ENCODE data around the gene FCF1.

DNA sequence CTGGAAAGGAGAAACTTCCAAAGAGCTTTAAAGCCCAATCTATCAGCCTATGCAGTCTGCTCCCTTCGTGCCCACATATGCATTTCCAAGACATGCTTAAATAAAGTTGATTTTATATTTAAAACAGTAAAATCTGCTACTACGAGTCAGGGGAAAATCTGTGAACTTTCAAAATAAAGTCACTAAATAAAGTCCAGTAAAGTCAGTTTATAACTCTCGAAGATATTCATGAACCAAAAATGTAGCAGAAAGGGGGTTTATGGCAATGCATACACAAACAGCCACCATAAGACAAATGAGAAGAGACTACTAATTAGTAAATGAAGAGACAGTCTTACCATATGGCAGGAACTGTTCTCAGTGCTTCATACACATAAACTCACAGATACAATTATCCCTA, 19.8 kb upstream of the FCF1 start:
- TF ChIP-seq, protein P1, sequence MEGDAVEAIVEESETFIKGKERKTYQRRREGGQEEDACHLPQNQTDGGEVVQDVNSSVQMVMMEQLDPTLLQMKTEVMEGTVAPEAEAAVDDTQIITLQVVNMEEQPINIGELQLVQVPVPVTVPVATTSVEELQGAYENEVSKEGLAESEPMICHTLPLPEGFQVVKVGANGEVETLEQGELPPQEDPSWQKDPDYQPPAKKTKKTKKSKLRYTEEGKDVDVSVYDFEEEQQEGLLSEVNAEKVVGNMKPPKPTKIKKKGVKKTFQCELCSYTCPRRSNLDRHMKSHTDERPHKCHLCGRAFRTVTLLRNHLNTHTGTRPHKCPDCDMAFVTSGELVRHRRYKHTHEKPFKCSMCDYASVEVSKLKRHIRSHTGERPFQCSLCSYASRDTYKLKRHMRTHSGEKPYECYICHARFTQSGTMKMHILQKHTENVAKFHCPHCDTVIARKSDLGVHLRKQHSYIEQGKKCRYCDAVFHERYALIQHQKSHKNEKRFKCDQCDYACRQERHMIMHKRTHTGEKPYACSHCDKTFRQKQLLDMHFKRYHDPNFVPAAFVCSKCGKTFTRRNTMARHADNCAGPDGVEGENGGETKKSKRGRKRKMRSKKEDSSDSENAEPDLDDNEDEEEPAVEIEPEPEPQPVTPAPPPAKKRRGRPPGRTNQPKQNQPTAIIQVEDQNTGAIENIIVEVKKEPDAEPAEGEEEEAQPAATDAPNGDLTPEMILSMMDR (IDR thresholded peaks at IDR 0.05) = no peak
- TF ChIP-seq ZNF416 (CRISPR knock-in tag; IDR thresholded peaks at IDR 0.05) = no peak
- TF ChIP-seq, protein P2, sequence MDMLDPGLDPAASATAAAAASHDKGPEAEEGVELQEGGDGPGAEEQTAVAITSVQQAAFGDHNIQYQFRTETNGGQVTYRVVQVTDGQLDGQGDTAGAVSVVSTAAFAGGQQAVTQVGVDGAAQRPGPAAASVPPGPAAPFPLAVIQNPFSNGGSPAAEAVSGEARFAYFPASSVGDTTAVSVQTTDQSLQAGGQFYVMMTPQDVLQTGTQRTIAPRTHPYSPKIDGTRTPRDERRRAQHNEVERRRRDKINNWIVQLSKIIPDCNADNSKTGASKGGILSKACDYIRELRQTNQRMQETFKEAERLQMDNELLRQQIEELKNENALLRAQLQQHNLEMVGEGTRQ (CRISPR knock-in tag; IDR thresholded peaks at IDR 0.05) = no peak
